Measurements from ENCODE around the gene IL17D.
"Not testable (repeated sequence)": the region's sequence is repeated elsewhere in the genome, so short reads cannot be mapped to it uniquely, and the experiment has no call there.

The IL17D gene

DNA sequence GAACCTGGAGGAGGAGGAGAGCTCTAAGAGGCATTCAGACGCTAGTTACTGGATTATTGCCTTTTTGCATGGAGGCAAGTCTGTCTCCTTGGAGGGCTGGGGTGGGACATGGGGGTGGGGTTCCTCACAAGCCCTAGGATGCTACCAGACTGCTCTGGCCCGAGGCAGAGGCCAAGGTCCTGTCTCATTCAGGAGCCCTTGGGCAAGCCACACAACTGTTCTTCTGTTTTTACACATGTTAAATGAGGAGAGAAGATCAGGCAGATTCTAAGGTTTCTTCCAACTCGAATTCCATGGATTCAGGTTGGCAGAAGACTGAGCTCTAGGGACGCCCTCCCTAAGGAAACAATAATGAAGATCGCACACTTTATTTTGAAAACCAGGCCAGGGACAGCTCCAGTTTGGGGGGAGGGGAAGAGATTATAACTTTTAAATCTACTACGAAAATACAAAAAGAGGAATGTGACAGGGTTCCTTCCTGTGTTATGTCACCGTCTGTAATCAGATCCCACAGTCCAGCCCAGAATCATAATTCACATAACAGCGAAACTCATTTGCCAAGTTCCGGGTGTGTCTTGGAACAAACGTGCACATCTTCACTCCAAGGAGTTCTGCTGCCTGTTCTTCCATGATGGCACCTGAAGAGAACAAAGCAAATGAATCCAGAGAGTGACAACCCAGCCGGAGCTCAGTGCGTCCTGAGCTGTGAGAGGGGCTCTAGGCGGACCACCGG, 25.2 kb downstream of the IL17D start:
- Histone ChIP-seq H3K4me1 (ENCODE audit: insufficient read depth, poor library complexity, severe bottlenecking) (no peaks in the 10 kb centered on the region), H3K36me3 (ENCODE audit: low read depth) (no peaks in the 10 kb centered on the region), H3K27me3 (ENCODE audit: insufficient read depth, poor library complexity, severe bottlenecking) (no peaks in the 10 kb centered on the region), H3K9me3 (ENCODE audit: severe bottlenecking) (no peaks in the 10 kb centered on the region), H3K27ac (ENCODE audit: poor library complexity, severe bottlenecking) (no peak overlapping the region), H3K4me3 (ENCODE audit: severe bottlenecking) (no peak overlapping the region)
- TF ChIP-seq CTCF (IDR thresholded peaks at IDR 0.05; ENCODE audit: poor library complexity, severe bottlenecking): no peak
- DNase-seq (ENCODE audit: low spot score): no peak
- no peak for ATAC-seq (ENCODE audit: low read depth)

- ATAC-seq (ENCODE audit: low read depth): no peak
- H3K27me3 ChIP-seq (ENCODE audit: insufficient read depth, poor library complexity, severe bottlenecking): no peaks in the 10 kb centered on the region
- no peaks in the 10 kb centered on the region for H3K9me3 ChIP-seq (ENCODE audit: severe bottlenecking)
- no peak for DNase-seq (ENCODE audit: low spot score)
- no peaks in the 10 kb centered on the region for H3K36me3 ChIP-seq (ENCODE audit: low read depth)
- H3K27ac ChIP-seq (ENCODE audit: poor library complexity, severe bottlenecking): no peak overlapping the region
- no peak overlapping the region for H3K4me3 ChIP-seq (ENCODE audit: severe bottlenecking)
- H3K4me1 ChIP-seq (ENCODE audit: insufficient read depth, poor library complexity, severe bottlenecking): no peaks in the 10 kb centered on the region
- no peak for TF ChIP-seq CTCF (IDR thresholded peaks at IDR 0.05; ENCODE audit: poor library complexity, severe bottlenecking)
Observed at GRCh38 chr13:20729633-20730585, 26.4 kb downstream of the IL17D start.

GRCh38 chr13:20738616-20739015, 35.1 kb downstream of the IL17D start:
- Histone ChIP-seq H3K4me3 (ENCODE audit: severe bottlenecking) (no peak overlapping the region), H3K36me3 (ENCODE audit: low read depth) (no peaks in the 10 kb centered on the region), H3K27me3 (ENCODE audit: insufficient read depth, poor library complexity, severe bottlenecking) (no peaks in the 10 kb centered on the region), H3K4me1 (ENCODE audit: insufficient read depth, poor library complexity, severe bottlenecking) (no peaks in the 10 kb centered on the region), H3K9me3 (ENCODE audit: severe bottlenecking) (no peaks in the 10 kb centered on the region), H3K27ac (ENCODE audit: poor library complexity, severe bottlenecking) (no peak overlapping the region)
- ATAC-seq (ENCODE audit: low read depth): no peak
- no peak for TF ChIP-seq CTCF (IDR thresholded peaks at IDR 0.05; ENCODE audit: poor library complexity, severe bottlenecking)
- DNase-seq (ENCODE audit: low spot score): no peak

GRCh38 chr13:20740021-20740420, 36.5 kb downstream of the IL17D start:
- DNase-seq (ENCODE audit: low spot score) (no peak), ATAC-seq (ENCODE audit: low read depth) (no peak)
- H3K9me3 ChIP-seq (ENCODE audit: severe bottlenecking): no peaks in the 10 kb centered on the region
- no peak overlapping the region for H3K4me3 ChIP-seq (ENCODE audit: severe bottlenecking)
- no peaks in the 10 kb centered on the region for H3K27me3 ChIP-seq (ENCODE audit: insufficient read depth, poor library complexity, severe bottlenecking)
- H3K4me1 ChIP-seq (ENCODE audit: insufficient read depth, poor library complexity, severe bottlenecking): no peaks in the 10 kb centered on the region
- no peak for TF ChIP-seq CTCF (IDR thresholded peaks at IDR 0.05; ENCODE audit: poor library complexity, severe bottlenecking)
- no peak overlapping the region for H3K27ac ChIP-seq (ENCODE audit: poor library complexity, severe bottlenecking)
- no peaks in the 10 kb centered on the region for H3K36me3 ChIP-seq (ENCODE audit: low read depth)

- ATAC-seq (ENCODE audit: low read depth); H3K4me3 ChIP-seq (ENCODE audit: severe bottlenecking); H3K27me3 ChIP-seq (ENCODE audit: insufficient read depth, poor library complexity, severe bottlenecking); H3K4me1 ChIP-seq (ENCODE audit: insufficient read depth, poor library complexity, severe bottlenecking); H3K27ac ChIP-seq (ENCODE audit: poor library complexity, severe bottlenecking); H3K9me3 ChIP-seq (ENCODE audit: severe bottlenecking); DNase-seq (ENCODE audit: low spot score); H3K36me3 ChIP-seq (ENCODE audit: low read depth): not testable (repeated sequence)
Observed at GRCh38 chr13:20743830-20744404, 40.4 kb downstream of the IL17D start.
